Neutrophil (primary cell): ENCODE results near the gene RNF182.

Experiments used
- H3K27ac ChIP-seq: fragments of 200-600 bp; sonication (generic); 2 replicates; pipeline ENCODE4 v1.5.1; 2016; ENCODE audit warnings: mild to moderate bottlenecking, moderate library complexity
- H3K27me3 ChIP-seq: fragments of 200-600 bp; sonication (generic); 2 replicates; pipeline ENCODE4 v1.6.0; 2016; ENCODE audit warnings: mild to moderate bottlenecking
- H3K36me3 ChIP-seq: fragments of 200-600 bp; sonication (generic); 2 replicates; pipeline ENCODE4 v1.5.1; 2017
- H3K4me1 ChIP-seq, 2 experiments: fragments of 200-600 bp in 1 of 2; sonication (generic) in 1 of 2; 1 replicate in 1 of 2; 2 replicates in 1 of 2; pipeline versions ENCODE4 v1.5.1 to v1.6.1; 2013 to 2016; ENCODE audit warnings: low read depth in 1 of 2, low read length in 1 of 2, mild to moderate bottlenecking in 1 of 2, moderate library complexity in 1 of 2; ENCODE audit not compliant: control insufficient read depth in 1 of 2, insufficient read depth in 1 of 2
- H3K4me3 ChIP-seq, 2 experiments: fragments of 200-600 bp in 1 of 2; sonication (generic) in 1 of 2; 1 replicate in 1 of 2; 2 replicates in 1 of 2; pipeline ENCODE4 v1.5.1; 2013 to 2016; ENCODE audit warnings: low read depth in 1 of 2, low read length in 1 of 2, mild to moderate bottlenecking in 1 of 2, moderate library complexity in 1 of 2
- H3K9me3 ChIP-seq: fragments of 200-600 bp; sonication (generic); 2 replicates; pipeline ENCODE4 v1.5.1; 2016
- CTCF ChIP-seq: fragments of 200-600 bp; sonication (generic); IDR thresholded peaks from 2 replicates; pipeline ENCODE4 v1.5.1; 2016; ENCODE audit warnings: antibody characterized with exemption

RNF182 gene

DNA sequence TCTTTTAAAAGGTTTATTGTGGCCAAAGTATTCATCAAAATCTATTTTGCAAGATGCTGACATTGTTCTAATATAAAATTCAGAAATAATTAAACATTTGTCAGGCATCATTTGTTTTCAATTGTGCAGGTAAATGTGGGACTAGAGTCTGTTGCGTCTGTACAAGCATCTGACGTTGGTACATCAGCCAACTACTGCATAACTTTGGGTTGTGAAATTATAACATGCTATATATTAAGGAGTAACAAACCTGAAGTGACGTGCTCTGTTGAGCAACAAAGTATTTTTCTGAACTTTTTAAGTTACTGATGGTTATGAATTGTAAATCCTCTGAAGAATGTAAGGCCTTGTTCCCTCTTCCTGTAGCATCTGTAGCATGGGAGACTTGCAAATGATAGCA lies 66.0 kb downstream of the RNF182 start:
- Histone ChIP-seq H3K27me3 (peaks cover 19% of the 10 kb centered on the region), H3K9me3 (no peaks in the 10 kb centered on the region), H3K4me3 (no peak overlapping the region), H3K4me1 (no peaks in the 10 kb centered on the region), H3K36me3 (no peaks in the 10 kb centered on the region), H3K27ac (no peak overlapping the region)
- TF ChIP-seq CTCF, result no peak

DNA sequence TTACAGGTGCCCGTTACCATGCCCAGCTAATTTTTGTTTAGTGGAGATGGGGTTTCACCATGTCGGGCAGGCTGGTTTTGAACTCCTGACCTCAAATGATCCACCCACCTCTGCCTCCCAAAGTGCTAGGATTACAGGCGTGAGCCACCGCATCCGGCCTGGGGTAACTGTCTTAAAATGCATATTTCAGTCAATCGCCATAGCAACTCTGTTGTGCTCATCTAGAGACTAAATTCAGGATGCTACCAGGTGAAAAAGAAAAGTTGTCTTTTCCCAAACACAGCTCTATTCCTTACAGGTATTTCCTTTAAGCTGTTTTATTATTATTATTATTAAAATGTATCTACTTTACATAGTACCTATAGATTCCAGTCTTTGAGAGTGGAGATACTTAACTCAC lies 66.6 kb downstream of the RNF182 start:
- Histone ChIP-seq H3K9me3 (no peaks in the 10 kb centered on the region), H3K36me3 (no peaks in the 10 kb centered on the region)
- TF ChIP-seq CTCF, result no peak

DNA sequence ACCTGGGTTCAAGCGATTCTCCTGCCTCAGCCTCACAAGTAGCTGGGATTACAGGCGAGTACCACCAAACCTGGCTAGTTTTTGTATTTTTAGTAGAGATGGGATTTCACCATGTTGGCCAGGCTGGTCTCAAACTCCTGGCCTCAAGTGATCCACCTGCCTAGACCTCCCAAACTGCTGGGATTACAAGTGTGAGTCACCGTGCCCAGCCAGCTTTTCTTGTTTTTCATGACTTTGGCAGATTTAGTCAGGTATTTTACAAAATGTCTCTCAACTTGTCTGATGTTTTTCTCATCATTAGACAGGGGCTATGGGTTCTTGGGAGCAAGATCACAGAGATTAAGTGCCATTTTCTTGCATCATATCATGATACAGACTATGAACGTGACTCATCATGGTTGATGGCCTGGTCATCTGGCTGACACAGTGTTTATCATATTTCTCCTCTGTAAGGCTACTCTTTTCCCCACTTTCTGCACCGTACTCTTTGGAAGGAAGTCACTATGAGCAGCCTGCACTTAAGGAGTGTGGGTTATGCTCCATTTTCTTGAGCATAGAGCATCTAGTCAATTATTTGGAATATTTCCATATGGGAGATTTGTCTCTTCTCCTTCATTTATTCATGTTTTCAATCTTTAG lies 67.8 kb downstream of the RNF182 start:
- Histone ChIP-seq H3K4me3 (no peak overlapping the region), H3K27me3 (peaks cover 19% of the 10 kb centered on the region), H3K4me1 (no peaks in the 10 kb centered on the region), H3K36me3 (no peaks in the 10 kb centered on the region), H3K9me3 (no peaks in the 10 kb centered on the region), H3K27ac (no peak overlapping the region)
- no peak for TF ChIP-seq CTCF

More for the DNA sequence above, 66.6 kb downstream of the RNF182 start:
- no peak overlapping the region for H3K27ac ChIP-seq
- H3K27me3 ChIP-seq, result peaks cover 19% of the 10 kb centered on the region
- no peaks in the 10 kb centered on the region for H3K4me1 ChIP-seq
- no peak overlapping the region for H3K4me3 ChIP-seq

DNA sequence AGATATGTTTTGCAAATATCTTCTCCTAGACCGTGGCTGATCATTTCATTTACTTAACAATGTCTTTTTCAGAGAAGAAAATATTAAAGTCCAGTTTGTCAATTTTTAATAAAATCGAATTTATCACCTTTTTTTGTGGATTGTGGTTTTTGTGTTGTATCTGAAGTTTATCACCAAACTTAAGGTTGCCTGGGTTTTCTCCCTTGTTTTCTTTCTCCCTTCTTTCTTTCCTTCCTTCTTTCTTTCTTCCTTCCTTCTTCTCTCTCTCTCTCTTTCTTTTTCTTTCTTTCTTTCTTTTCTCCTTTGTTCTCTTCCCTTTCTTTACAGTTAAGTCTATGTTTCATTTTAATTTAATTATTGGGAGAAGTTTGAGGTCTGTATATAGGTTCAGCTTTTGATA lies 68.7 kb downstream of the RNF182 start:
- Histone ChIP-seq H3K27me3 (peaks cover 22% of the 10 kb centered on the region), H3K4me1 (no peaks in the 10 kb centered on the region), H3K4me3 (no peak overlapping the region), H3K9me3 (no peaks in the 10 kb centered on the region), H3K27ac (no peak overlapping the region), H3K36me3 (no peaks in the 10 kb centered on the region)
- no peak for TF ChIP-seq CTCF

GRCh38 chr6:13998356-13998755 lies 73.6 kb downstream of the RNF182 start:
- Histone ChIP-seq H3K4me3 (no peak overlapping the region), H3K4me1 (no peaks in the 10 kb centered on the region), H3K27ac (no peak overlapping the region), H3K36me3 (no peaks in the 10 kb centered on the region), H3K9me3 (no peaks in the 10 kb centered on the region), H3K27me3 (peaks cover 5% of the 10 kb centered on the region)
- no peak for TF ChIP-seq CTCF

GRCh38 chr6:14000901-14001300 lies 76.1 kb downstream of the RNF182 start:
- Histone ChIP-seq H3K27ac (no peak overlapping the region), H3K27me3 (peaks cover 5% of the 10 kb centered on the region)

More at GRCh38 chr6:14000901-14001300, 76.1 kb downstream of the RNF182 start:
- Histone ChIP-seq H3K4me1 (no peaks in the 10 kb centered on the region), H3K9me3 (no peaks in the 10 kb centered on the region), H3K36me3 (no peaks in the 10 kb centered on the region), H3K4me3 (no peak overlapping the region)
- no peak for TF ChIP-seq CTCF
